CD14-positive monocyte (primary cell): ENCODE results near the gene CUL4A. TPM values are rescaled to one million over a fixed set of nuclear protein-coding genes. Genes with fewer than 3 reads are reported as not detected.

Experiments
- DNase-seq, 3 donors: peaks; one replicate each; pipeline ENCODE4 v3.0.0-alpha.2; 2011 to 2022
- H2AFZ ChIP-seq: 2 replicates; pipeline ENCODE4 v1.6.0; 2012; ENCODE audit warnings: mild to moderate bottlenecking, low read depth, low read length, inconsistent platforms; ENCODE audit not compliant: insufficient read depth, poor library complexity, severe bottlenecking
- H3K27ac ChIP-seq, 2 donors: 1 replicate in 1 of 2; 2 replicates in 1 of 2; pipeline ENCODE4 v1.5.1; 2012 to 2013; ENCODE audit warnings: low read length in 2 of 2, control low read depth in 1 of 2, inconsistent platforms in 1 of 2, low read depth in 1 of 2, mild to moderate bottlenecking in 1 of 2
- H3K27me3 ChIP-seq, 2 donors: one replicate each; pipeline versions ENCODE4 v1.6.0 to v1.6.1; 2011 to 2013; ENCODE audit warnings: low read length in 2 of 2; ENCODE audit not compliant: control insufficient read depth in 2 of 2, insufficient read depth in 2 of 2
- H3K36me3 ChIP-seq, 2 donors: replicated peaks in 1 of 2; 1 replicate in 1 of 2; 2 replicates in 1 of 2; pipeline versions ENCODE4 v1.5.1 to v1.6.1; 2012 to 2013; ENCODE audit warnings: low read length in 2 of 2, control low read depth in 1 of 2, inconsistent platforms in 1 of 2, mild to moderate bottlenecking in 1 of 2; ENCODE audit not compliant: insufficient read depth in 2 of 2, control insufficient read depth in 1 of 2
- H3K4me1 ChIP-seq, 2 donors: 1 replicate in 1 of 2; 2 replicates in 1 of 2; pipeline versions ENCODE4 v1.5.1 to v1.6.1; 2012 to 2013; ENCODE audit warnings: low read length in 2 of 2, control low read depth in 1 of 2, inconsistent platforms in 1 of 2, mild to moderate bottlenecking in 1 of 2, moderate library complexity in 1 of 2; ENCODE audit not compliant: insufficient read depth in 2 of 2, control insufficient read depth in 1 of 2
- H3K4me2 ChIP-seq: replicated peaks from 2 replicates; pipeline ENCODE3; 2012; ENCODE audit warnings: low read length, moderate library complexity, mild to moderate bottlenecking; ENCODE audit not compliant: poor library complexity, severe bottlenecking; ENCODE audit errors: extremely low read depth
- H3K4me3 ChIP-seq, 3 experiments: fragments of 200-600 bp in 1 of 3; sonication (generic) in 1 of 3; replicated peaks in 1 of 3; 1 replicate in 2 of 3; 2 replicates in 1 of 3; pipeline ENCODE4 v1.5.1; 2011 to 2013; ENCODE audit warnings: low read length in 3 of 3, mild to moderate bottlenecking in 3 of 3, control low read depth in 2 of 3, low read depth in 2 of 3, inconsistent platforms in 1 of 3, moderate library complexity in 1 of 3
- H3K79me2 ChIP-seq: 2 replicates; pipeline ENCODE4 v1.6.0; 2012; ENCODE audit warnings: mild to moderate bottlenecking, control low read depth, inconsistent platforms, low read length, moderate library complexity; ENCODE audit not compliant: insufficient read depth
- H3K9ac ChIP-seq: 2 replicates; pipeline ENCODE4 v1.6.0; 2017; ENCODE audit warnings: low read length, mild to moderate bottlenecking; ENCODE audit not compliant: insufficient read depth, poor library complexity, severe bottlenecking
- H3K9me3 ChIP-seq, 2 donors: replicated peaks in 1 of 2; 1 replicate in 1 of 2; 2 replicates in 1 of 2; pipeline versions ENCODE4 v1.5.1 to v1.6.1; 2012 to 2013; ENCODE audit warnings: low read length in 2 of 2, control low read depth in 1 of 2; ENCODE audit not compliant: control insufficient read depth in 1 of 2, insufficient read depth in 1 of 2
- H4K20me1 ChIP-seq: 2 replicates; pipeline ENCODE4 v1.6.0; 2012; ENCODE audit warnings: mild to moderate bottlenecking, low read length, control low read depth, moderate library complexity; ENCODE audit not compliant: insufficient read depth
- H3K27ac Mint-ChIP-seq, 7 donors: one replicate each; pipeline ENCODE4 v1.8.0; 2020; ENCODE audit warnings: mild to moderate bottlenecking in 7 of 7, mixed read lengths in 7 of 7, moderate library complexity in 6 of 7, inconsistent platforms in 2 of 7
- H3K27me3 Mint-ChIP-seq, 3 donors: one replicate each; pipeline ENCODE4 v1.8.0; 2021 to 2022; ENCODE audit warnings: low read depth in 3 of 3, mild to moderate bottlenecking in 3 of 3, mixed read lengths in 3 of 3, moderate library complexity in 3 of 3, inconsistent platforms in 1 of 3
- H3K36me3 Mint-ChIP-seq, 2 donors: one replicate each; pipeline ENCODE4 v1.8.0; 2020; ENCODE audit warnings: mixed read lengths in 2 of 2, inconsistent platforms in 1 of 2, mild to moderate bottlenecking in 1 of 2
- H3K4me1 Mint-ChIP-seq: one replicate; pipeline ENCODE4 v1.8.0; 2020; ENCODE audit warnings: mild to moderate bottlenecking, mixed read lengths
- H3K4me3 Mint-ChIP-seq, 2 donors: one replicate each; pipeline ENCODE4 v1.8.0; 2020; ENCODE audit warnings: mild to moderate bottlenecking in 2 of 2, mixed read lengths in 2 of 2, moderate library complexity in 1 of 2
- H3K9me3 Mint-ChIP-seq, 7 donors: one replicate each; pipeline ENCODE4 v1.8.0; 2020 to 2022; ENCODE audit warnings: mixed read lengths in 7 of 7, mild to moderate bottlenecking in 6 of 7, moderate library complexity in 6 of 7, inconsistent platforms in 2 of 7
- CTCF ChIP-seq: fragments of 200-600 bp; IDR thresholded peaks from one replicate; pipeline ENCODE4 v1.8.0; 2022; ENCODE audit warnings: antibody characterized with exemption, mild to moderate bottlenecking
- WGBS: methylation state at CpG from one replicate; pipeline ENCODE4 v1.1.5; 2013; ENCODE audit warnings: missing lambda C conversion rate; ENCODE audit not compliant: insufficient coverage; 5-methylcytosine and 5-hydroxymethylcytosine counted together
- intact Hi-C, 2 donors: fragments of 100-400 bp; cut with micrococcal nuclease; formaldehyde crosslinking; loops; one replicate each; pipeline versions ENCODE4 v1.15.0 to v1.15.1; 2023
- polyA plus RNA-seq, 3 donors: library from polyadenylated mRNA; depleted of rRNA in 1 of 3; unstranded in 2 of 3; stranded (reverse) in 1 of 3; fragments of 300-500 nt in 2 of 3; fragments of >200 nt in 1 of 3; fragmentation: Illumina TruSeq in 2 of 3; gene quantifications; 1 replicate in 2 of 3; 2 replicates in 1 of 3; pipeline ENCODE4 v1.2.3, GENCODE V29; 2012 to 2021

Gene CUL4A
- polyA plus RNA-seq, 3 donors = 32.0 to 53.9 (median 33.7) TPM

DNA sequence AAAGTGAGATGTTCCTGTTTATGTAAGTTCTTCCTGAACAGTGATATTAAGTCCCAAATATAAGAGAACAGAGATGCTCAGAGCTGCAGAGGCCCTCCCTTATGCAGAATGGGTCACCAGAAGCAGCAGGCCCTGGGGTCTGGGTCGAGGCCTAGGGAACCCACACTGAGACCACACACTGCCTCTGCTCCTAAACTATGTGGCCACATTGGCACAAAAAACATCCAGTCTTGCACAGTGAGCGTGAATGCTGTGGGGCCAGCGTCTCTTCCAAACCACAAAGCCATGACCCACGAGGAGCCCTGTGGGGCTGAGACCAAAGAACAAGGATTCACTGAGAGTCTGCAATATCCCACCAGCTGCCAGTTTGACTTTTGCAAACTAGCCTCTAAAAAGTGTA, 27.4 kb upstream of the CUL4A start:
- no peaks in the 10 kb centered on the region for H3K27me3 ChIP-seq
- H3K36me3 ChIP-seq = peaks cover 64 to 76% of the 10 kb centered on the region in 2 donors
- H3K36me3 Mint-ChIP-seq = peaks cover 75 to 80% of the 10 kb centered on the region in 2 donors
- peak overlapping the region in 2 of 7 donors; percentile 42 to 77 for H3K27ac Mint-ChIP-seq
- H3K79me2 ChIP-seq = no peaks in the 10 kb centered on the region
- H3K27ac ChIP-seq = peak overlapping the region in 1 of 2 donors; percentile 18
- peaks cover 3 to 5% of the 10 kb centered on the region in 2 donors for H3K4me1 ChIP-seq
- H3K9ac ChIP-seq = no peak overlapping the region
- peaks cover 0 to 2% (median 0%) of the 10 kb centered on the region in 3 donors for H3K27me3 Mint-ChIP-seq
- no peak overlapping the region for H2AFZ ChIP-seq
- DNase-seq = no peak
- 97% methylated on average over 4 of the region's 4 CpGs for WGBS
- no peak for TF ChIP-seq CTCF
- H3K9me3 ChIP-seq = no peaks in the 10 kb centered on the region
- peaks cover 2% of the 10 kb centered on the region for H3K4me1 Mint-ChIP-seq
- no peak overlapping the region for H3K4me3 Mint-ChIP-seq
- H3K4me3 ChIP-seq = no peak overlapping the region
- intact Hi-C loops = no loop called here
- H4K20me1 ChIP-seq = no peaks in the 10 kb centered on the region
- H3K4me2 ChIP-seq = no peak overlapping the region
- H3K9me3 Mint-ChIP-seq = no peaks in the 10 kb centered on the region

DNA sequence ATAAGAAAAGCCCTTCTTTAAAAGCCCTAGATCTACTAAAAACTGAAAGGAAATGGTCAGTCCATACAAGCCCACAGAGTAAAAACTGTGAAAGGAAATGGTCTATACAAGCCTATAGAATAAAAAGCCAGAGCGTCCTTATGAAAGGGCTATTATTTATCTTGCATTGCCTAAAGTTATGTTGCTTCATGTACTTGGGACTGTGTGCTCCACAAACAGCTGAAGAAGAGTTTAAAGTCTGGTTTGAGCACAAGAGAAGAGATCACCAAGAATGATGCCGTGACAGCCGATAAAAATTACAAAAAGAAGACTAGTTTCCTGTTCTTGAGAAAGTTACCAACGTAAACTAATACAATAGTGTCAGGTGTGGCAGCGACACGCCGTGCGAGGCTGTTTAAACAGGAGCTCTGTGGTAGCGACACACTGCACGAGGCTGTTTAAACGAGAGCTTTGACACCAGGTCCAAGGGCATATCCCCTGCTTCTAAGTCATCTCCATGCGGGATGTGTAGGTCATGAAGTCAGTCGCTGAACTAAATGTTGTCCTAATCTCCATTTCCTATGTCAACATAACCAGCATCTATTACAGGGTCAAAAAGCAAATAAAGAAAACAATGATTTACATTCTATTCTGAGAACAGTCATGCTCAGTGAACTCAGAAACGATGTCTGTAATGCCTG, 25.8 kb upstream of the CUL4A start:
- peaks cover 0 to 2% (median 0%) of the 10 kb centered on the region in 3 donors for H3K27me3 Mint-ChIP-seq
- Histone ChIP-seq H2AFZ (no peak overlapping the region), H3K9ac (no peak overlapping the region), H3K9me3 (no peaks in the 10 kb centered on the region), H3K79me2 (no peaks in the 10 kb centered on the region), H3K4me2 (no peak overlapping the region), H3K27ac (no peak overlapping the region), H3K4me1 (peaks cover 0 to 10% of the 10 kb centered on the region in 2 donors), H3K4me3 (no peak overlapping the region), H3K27me3 (no peaks in the 10 kb centered on the region), H4K20me1 (no peaks in the 10 kb centered on the region), H3K36me3 (peaks cover 64 to 76% of the 10 kb centered on the region in 2 donors)
- H3K4me1 Mint-ChIP-seq = peaks cover 11% of the 10 kb centered on the region
- no peak for TF ChIP-seq CTCF
- no peak overlapping the region for H3K27ac Mint-ChIP-seq
- no peak for DNase-seq
- over 99% methylated on average over 12 of the region's 14 CpGs for WGBS
- H3K9me3 Mint-ChIP-seq = no peaks in the 10 kb centered on the region
- no peak overlapping the region for H3K4me3 Mint-ChIP-seq
- H3K36me3 Mint-ChIP-seq = peaks cover 77 to 84% of the 10 kb centered on the region in 2 donors
- intact Hi-C loops = no loop called here
